SU-DHL-6 (cell line): Measurements from ENCODE around the gene FRK.

Source experiments
- EZH2phosphoT487 ChIP-seq: fragments of 200-600 bp; sonication (generic), shearing (Covaris generic); conservative IDR thresholded peaks from 2 replicates; pipeline ENCODE4 v1.6.1; 2018; ENCODE audit warnings: mild to moderate bottlenecking, antibody characterized with exemption, low read length, moderate library complexity, mixed read lengths
- TF ChIP-seq, protein P1 (sequence below): fragments of 200-600 bp; sonication (generic); IDR thresholded peaks from one replicate; pipeline ENCODE4 v1.5.1; 2017; ENCODE audit warnings: antibody characterized with exemption, mild to moderate bottlenecking, low read length, moderate library complexity; ENCODE audit not compliant: insufficient read depth, poor library complexity, severe bottlenecking

DNA sequence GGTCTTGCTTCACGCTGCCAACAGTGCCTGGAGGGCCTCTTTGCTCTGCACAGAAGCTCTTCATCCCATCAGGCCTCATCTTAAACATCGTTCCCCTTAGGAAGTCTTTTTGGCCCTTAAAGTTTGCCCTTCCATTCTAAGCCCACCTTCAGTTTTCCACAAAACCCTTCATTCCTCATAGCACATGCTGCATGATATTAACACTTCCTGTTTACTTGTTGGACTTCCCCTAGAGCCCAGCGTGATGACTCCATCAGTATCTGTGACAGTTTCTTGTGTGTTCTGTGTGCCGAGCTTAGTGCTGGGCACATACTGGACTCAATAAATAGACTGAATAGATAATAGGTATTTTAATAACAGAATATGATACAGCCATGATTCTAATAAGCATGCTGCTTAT lies 42.2 kb upstream of the FRK start:
- no peak for TF ChIP-seq EZH2phosphoT487
- TF ChIP-seq, protein P1, sequence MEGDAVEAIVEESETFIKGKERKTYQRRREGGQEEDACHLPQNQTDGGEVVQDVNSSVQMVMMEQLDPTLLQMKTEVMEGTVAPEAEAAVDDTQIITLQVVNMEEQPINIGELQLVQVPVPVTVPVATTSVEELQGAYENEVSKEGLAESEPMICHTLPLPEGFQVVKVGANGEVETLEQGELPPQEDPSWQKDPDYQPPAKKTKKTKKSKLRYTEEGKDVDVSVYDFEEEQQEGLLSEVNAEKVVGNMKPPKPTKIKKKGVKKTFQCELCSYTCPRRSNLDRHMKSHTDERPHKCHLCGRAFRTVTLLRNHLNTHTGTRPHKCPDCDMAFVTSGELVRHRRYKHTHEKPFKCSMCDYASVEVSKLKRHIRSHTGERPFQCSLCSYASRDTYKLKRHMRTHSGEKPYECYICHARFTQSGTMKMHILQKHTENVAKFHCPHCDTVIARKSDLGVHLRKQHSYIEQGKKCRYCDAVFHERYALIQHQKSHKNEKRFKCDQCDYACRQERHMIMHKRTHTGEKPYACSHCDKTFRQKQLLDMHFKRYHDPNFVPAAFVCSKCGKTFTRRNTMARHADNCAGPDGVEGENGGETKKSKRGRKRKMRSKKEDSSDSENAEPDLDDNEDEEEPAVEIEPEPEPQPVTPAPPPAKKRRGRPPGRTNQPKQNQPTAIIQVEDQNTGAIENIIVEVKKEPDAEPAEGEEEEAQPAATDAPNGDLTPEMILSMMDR: no peak
